ENCODE results near the gene MAGOH. TPM values are rescaled to one million over a fixed set of nuclear protein-coding genes. Genes with fewer than 3 reads are reported as not detected.

Gene MAGOH
- total and polyA plus RNA-seq, 2 donors (not counting 1 experiment from before 2014, with no cell fraction given): 10.8 to 45.6 TPM

- H2AFZ ChIP-seq (ENCODE audit: insufficient read depth, low read depth, low read length, poor library complexity, severe bottlenecking): peak overlapping the region; percentile 95
- no peaks in the 10 kb centered on the region for H4K20me1 ChIP-seq (ENCODE audit: control insufficient read depth, insufficient read depth, low read length, poor library complexity, severe bottlenecking)
- peak overlapping the region; percentile 99 for H3K27ac Mint-ChIP-seq
- peak overlapping the region; percentile 85 to 87 for H3K27ac ChIP-seq (ENCODE audit: low read length in 2 of 2)
- no peaks in the 10 kb centered on the region for H3K27me3 ChIP-seq (replicated peaks in 1 of 4; ENCODE audit: control extremely low read depth in 1 of 4, control insufficient read depth in 3 of 4, insufficient read depth in 4 of 4, low read length in 3 of 4)
- peaks cover 23% of the 10 kb centered on the region for H3K79me2 ChIP-seq (ENCODE audit: control insufficient read depth, insufficient read depth, low read length)
- peak overlapping the region; percentile 81 for H3K4me2 ChIP-seq (replicated peaks; ENCODE audit: low read depth, low read length, poor library complexity, severe bottlenecking)
- peak overlapping the region; percentile 94 for H3K9ac ChIP-seq (ENCODE audit: low read length)
- H3K4me1 ChIP-seq (ENCODE audit: control insufficient read depth in 2 of 2, insufficient read depth in 2 of 2, low read length in 2 of 2): peaks cover 13 to 17% of the 10 kb centered on the region in 2 donors
- POLR2A ChIA-PET: interaction anchor here (1.7 kb wide), 1 partner anchor 17 kb away, joined by 4 read pairs; the partner anchor contains the start of gene MAGOH
- peaks cover 20% of the 10 kb centered on the region for H3K4me1 Mint-ChIP-seq
- H3K4me3 ChIP-seq (ENCODE audit: control extremely low read depth in 1 of 5, extremely low read depth in 1 of 5, insufficient read depth in 1 of 5, low read depth in 2 of 5, low read length in 4 of 5): peak overlapping the region in 4 of 5 experiments; percentile 64 to 91 (median 77)
- 80% methylated on average over 1 of the region's 3 CpGs for WGBS (ENCODE audit: insufficient coverage)
- no peak for TF ChIP-seq EZH2 (IDR thresholded peaks at IDR 0.05; ENCODE audit: borderline replicate concordance, insufficient read depth, low read depth, low read length, poor library complexity, severe bottlenecking)
- no peak for TF ChIP-seq CTCF (IDR thresholded peaks at IDR 0.05)
- H3K27me3 Mint-ChIP-seq: no peaks in the 10 kb centered on the region
- H3K9me3 Mint-ChIP-seq (ENCODE audit: insufficient read depth): no peaks in the 10 kb centered on the region
- DNase-seq (no peak), ATAC-seq (ENCODE audit: low read depth) (no peak)
- intact Hi-C loops (cut with micrococcal nuclease): loop anchor here (1.0 to 5.0 kb wide), 4 partner anchors 17 to 616 kb away; partner anchors contain the start of genes CPT2, MAGOH and NDC1
- H3K9me3 ChIP-seq (ENCODE audit: control extremely low read depth in 1 of 3, control insufficient read depth in 2 of 3, insufficient read depth in 1 of 3, low read length in 2 of 3): no peaks in the 10 kb centered on the region
- H3K4me3 Mint-ChIP-seq: peak overlapping the region; percentile 97
- CTCF ChIA-PET: no interaction called here
- H3K36me3 ChIP-seq (replicated peaks in 1 of 2; ENCODE audit: control extremely low read depth in 1 of 2, control insufficient read depth in 1 of 2, extremely low read depth in 1 of 2, insufficient read depth in 2 of 2, low read length in 1 of 2): peaks cover 0 to 8% of the 10 kb centered on the region in 2 experiments
Observed at GRCh38 chr1:53220962-53221286, 17.4 kb downstream of the MAGOH start.

- Mint-ChIP-seq H3K27me3 (no peaks in the 10 kb centered on the region), H3K27ac (peak within 1 kb of the TSS; percentile 99), H3K9me3 (ENCODE audit: insufficient read depth) (no peaks in the 10 kb centered on the region), H3K4me1 (peaks cover 20% of the 10 kb centered on the region), H3K4me3 (peak within 1 kb of the TSS; percentile 97)
- CTCF ChIA-PET: no interaction called here
- intact Hi-C loops (cut with micrococcal nuclease): loop anchor here (1.0 to 5.0 kb wide), 4 partner anchors 18 to 617 kb away; partner anchors contain the start of genes CPT2, MAGOH and NDC1
- H3K4me2 ChIP-seq (replicated peaks; ENCODE audit: low read depth, low read length, poor library complexity, severe bottlenecking): peak within 1 kb of the TSS; percentile 81
- H3K79me2 ChIP-seq (ENCODE audit: control insufficient read depth, insufficient read depth, low read length): peaks cover 23% of the 10 kb centered on the region
- no peak for TF ChIP-seq CTCF (IDR thresholded peaks at IDR 0.05)
- H3K4me1 ChIP-seq (ENCODE audit: control insufficient read depth in 2 of 2, insufficient read depth in 2 of 2, low read length in 2 of 2): peaks cover 13 to 17% of the 10 kb centered on the region in 2 donors
- H3K9ac ChIP-seq (ENCODE audit: low read length): peak within 1 kb of the TSS; percentile 94
- no peaks in the 10 kb centered on the region for H3K9me3 ChIP-seq (ENCODE audit: control extremely low read depth in 1 of 3, control insufficient read depth in 2 of 3, insufficient read depth in 1 of 3, low read length in 2 of 3)
- POLR2A ChIA-PET: interaction anchor here (1.7 kb wide), 1 partner anchor 18 kb away, joined by 4 read pairs; the partner anchor contains the start of gene MAGOH
- H3K27me3 ChIP-seq (replicated peaks in 1 of 4; ENCODE audit: control extremely low read depth in 1 of 4, control insufficient read depth in 3 of 4, insufficient read depth in 4 of 4, low read length in 3 of 4): no peaks in the 10 kb centered on the region
- peak within 1 kb of the TSS; percentile 95 for H2AFZ ChIP-seq (ENCODE audit: insufficient read depth, low read depth, low read length, poor library complexity, severe bottlenecking)
- H3K27ac ChIP-seq (ENCODE audit: low read length in 2 of 2): peak within 1 kb of the TSS; percentile 85 to 87
- ATAC-seq (ENCODE audit: low read depth) (peak; percentile 92), DNase-seq (peak; percentile 96)
- peak within 1 kb of the TSS; percentile 43 to 91 (median 66) for H3K4me3 ChIP-seq (ENCODE audit: control extremely low read depth in 1 of 5, extremely low read depth in 1 of 5, insufficient read depth in 1 of 5, low read depth in 2 of 5, low read length in 4 of 5)
- under 1% methylated on average over 60 of the region's 61 CpGs for WGBS (ENCODE audit: insufficient coverage)
- no peaks in the 10 kb centered on the region for H4K20me1 ChIP-seq (ENCODE audit: control insufficient read depth, insufficient read depth, low read length, poor library complexity, severe bottlenecking)
- peaks cover 0 to 8% of the 10 kb centered on the region in 2 experiments for H3K36me3 ChIP-seq (replicated peaks in 1 of 2; ENCODE audit: control extremely low read depth in 1 of 2, control insufficient read depth in 1 of 2, extremely low read depth in 1 of 2, insufficient read depth in 2 of 2, low read length in 1 of 2)
Observed at GRCh38 chr1:53220171-53220961, 18.0 kb downstream of the MAGOH start, which contains the start of gene CZIB. Gene CZIB, minus strand, starts transcription at chr1:53220634. Its CDS starts 59 bp downstream, at chr1:53220575.
